CD4-positive, alpha-beta T cell treated with Interleukin-15 for 1 hour (primary cell): Measurements from ENCODE around the gene SERINC4.

Experiments
- DNase-seq: peaks from one replicate; pipeline ENCODE4 v3.0.0-alpha.2; 2020

The SERINC4 gene

GRCh38 chr15:43748376-43748775 lies 51.6 kb downstream of the SERINC4 start:
- no peak for DNase-seq

GRCh38 chr15:43746903-43747309 lies 53.1 kb downstream of the SERINC4 start:
- peak; percentile 57 for DNase-seq

GRCh38 chr15:43746245-43746902 lies 53.6 kb downstream of the SERINC4 start, which contains the start of gene PDIA3:
TSS of gene PDIA3 (plus strand) at chr15:43746438. CDS start at chr15:43746540, 102 bp downstream.
- DNase-seq, result peak; percentile 90
